GM06990 (cell line): Measurements from ENCODE around the gene SH2D7.

Source experiments
- DNase-seq: peaks from one replicate; pipeline ENCODE4 v3.0.0-alpha.2; 2011; ENCODE audit not compliant: insufficient read length; ENCODE audit errors: extremely low read depth
- H3K27me3 ChIP-seq: replicated peaks from 2 replicates; pipeline ENCODE4 v1.6.0; 2011; ENCODE audit warnings: low read length; ENCODE audit not compliant: control insufficient read depth, insufficient read depth
- H3K36me3 ChIP-seq: 2 replicates; pipeline ENCODE4 v1.5.1; 2011; ENCODE audit warnings: low read length; ENCODE audit not compliant: control insufficient read depth, insufficient read depth
- H3K4me3 ChIP-seq: replicated peaks from 2 replicates; pipeline ENCODE4 v1.5.1; 2011; ENCODE audit warnings: low read depth, mild to moderate bottlenecking, control low read depth, low read length
- TF ChIP-seq, protein P1 (sequence below): IDR thresholded peaks from 2 replicates; pipeline ENCODE4 v1.5.1; 2011; ENCODE audit warnings: low read length, control low read depth, mild to moderate bottlenecking, inconsistent platforms; ENCODE audit not compliant: insufficient read depth, poor library complexity, severe bottlenecking

SH2D7 gene

DNA sequence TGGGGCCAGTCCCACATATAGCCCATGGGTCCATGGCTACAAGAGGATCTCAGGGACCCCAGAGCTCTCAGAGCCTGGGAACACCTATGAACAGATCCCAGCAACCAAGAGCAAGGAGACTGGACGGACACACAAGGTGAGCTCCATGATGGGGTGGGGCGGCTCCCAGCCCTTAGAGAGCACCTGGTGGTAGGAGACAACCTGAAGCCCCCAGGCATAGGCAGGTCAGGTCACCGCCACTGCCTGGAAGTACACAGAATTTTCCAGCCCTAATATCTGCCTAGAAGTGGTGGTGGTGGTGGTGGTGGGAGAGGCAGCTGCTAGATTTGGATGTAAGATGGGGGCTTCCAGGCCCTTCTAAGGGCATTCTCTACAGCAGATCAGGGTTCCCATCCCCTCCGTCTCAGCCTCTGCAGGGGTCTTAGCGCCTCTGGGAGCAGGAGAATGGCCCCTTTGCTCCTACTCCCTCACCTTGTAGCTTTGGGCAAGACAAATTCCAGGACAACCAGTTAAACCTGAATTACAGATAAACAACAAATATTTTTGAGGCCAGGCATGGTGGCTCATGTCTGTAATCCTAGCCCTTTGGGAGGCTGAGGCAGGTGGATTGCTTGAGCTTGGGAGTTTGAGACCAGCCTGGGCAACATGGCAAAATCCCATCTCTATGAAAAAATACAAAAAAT is 9.2 kb downstream of the SH2D7 start:
- TF ChIP-seq, protein P1, sequence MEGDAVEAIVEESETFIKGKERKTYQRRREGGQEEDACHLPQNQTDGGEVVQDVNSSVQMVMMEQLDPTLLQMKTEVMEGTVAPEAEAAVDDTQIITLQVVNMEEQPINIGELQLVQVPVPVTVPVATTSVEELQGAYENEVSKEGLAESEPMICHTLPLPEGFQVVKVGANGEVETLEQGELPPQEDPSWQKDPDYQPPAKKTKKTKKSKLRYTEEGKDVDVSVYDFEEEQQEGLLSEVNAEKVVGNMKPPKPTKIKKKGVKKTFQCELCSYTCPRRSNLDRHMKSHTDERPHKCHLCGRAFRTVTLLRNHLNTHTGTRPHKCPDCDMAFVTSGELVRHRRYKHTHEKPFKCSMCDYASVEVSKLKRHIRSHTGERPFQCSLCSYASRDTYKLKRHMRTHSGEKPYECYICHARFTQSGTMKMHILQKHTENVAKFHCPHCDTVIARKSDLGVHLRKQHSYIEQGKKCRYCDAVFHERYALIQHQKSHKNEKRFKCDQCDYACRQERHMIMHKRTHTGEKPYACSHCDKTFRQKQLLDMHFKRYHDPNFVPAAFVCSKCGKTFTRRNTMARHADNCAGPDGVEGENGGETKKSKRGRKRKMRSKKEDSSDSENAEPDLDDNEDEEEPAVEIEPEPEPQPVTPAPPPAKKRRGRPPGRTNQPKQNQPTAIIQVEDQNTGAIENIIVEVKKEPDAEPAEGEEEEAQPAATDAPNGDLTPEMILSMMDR, result no peak
- H3K27me3 ChIP-seq, result no peaks in the 10 kb centered on the region
- no peaks in the 10 kb centered on the region for H3K36me3 ChIP-seq
- no peak for DNase-seq
- H3K4me3 ChIP-seq, result no peak overlapping the region

DNA sequence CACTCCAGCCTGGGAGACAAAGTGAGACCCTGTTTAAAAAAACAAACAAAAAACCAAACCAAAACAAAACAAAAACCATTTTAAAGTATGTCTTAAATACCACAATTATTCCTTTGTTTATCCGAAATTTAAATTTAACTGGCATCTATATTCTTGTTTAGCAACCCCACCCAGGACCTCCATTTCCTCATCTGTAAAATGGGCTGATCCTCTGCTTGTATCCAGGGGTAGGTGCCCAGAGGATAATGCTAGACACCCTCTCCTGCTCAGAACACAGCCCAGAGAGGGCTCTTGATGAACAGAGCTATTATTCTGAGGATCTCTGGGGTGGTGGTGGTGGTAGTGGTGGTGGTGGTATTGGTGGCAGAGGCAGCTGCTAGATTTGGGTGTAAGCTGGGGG is 9.8 kb downstream of the SH2D7 start:
- DNase-seq, result no peak
- TF ChIP-seq, protein P1, result no peak
- no peaks in the 10 kb centered on the region for H3K36me3 ChIP-seq
- H3K4me3 ChIP-seq, result no peak overlapping the region
- no peaks in the 10 kb centered on the region for H3K27me3 ChIP-seq

DNA sequence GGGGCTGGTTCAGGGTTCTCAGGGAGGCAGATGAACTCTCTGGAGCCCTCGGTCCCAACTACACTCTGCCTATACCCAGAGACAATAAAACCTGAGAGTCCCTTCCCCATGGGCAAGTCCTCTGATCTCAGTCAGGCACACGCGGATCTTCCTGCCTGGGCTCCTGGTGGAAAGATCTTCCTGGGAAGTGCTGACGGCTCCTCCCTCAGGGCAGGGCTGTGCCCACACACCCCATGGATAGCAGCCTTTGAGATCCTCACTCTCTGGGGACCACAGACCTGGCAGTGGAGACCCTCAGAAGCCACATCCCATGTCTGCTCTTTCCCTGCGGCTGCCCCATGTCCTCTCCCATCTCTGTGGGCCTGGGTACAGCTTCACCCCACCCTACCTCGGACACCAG is 10.4 kb downstream of the SH2D7 start:
- Histone ChIP-seq H3K27me3 (no peaks in the 10 kb centered on the region), H3K4me3 (no peak overlapping the region), H3K36me3 (no peaks in the 10 kb centered on the region)
- TF ChIP-seq, protein P1, result no peak
- no peak for DNase-seq

DNA sequence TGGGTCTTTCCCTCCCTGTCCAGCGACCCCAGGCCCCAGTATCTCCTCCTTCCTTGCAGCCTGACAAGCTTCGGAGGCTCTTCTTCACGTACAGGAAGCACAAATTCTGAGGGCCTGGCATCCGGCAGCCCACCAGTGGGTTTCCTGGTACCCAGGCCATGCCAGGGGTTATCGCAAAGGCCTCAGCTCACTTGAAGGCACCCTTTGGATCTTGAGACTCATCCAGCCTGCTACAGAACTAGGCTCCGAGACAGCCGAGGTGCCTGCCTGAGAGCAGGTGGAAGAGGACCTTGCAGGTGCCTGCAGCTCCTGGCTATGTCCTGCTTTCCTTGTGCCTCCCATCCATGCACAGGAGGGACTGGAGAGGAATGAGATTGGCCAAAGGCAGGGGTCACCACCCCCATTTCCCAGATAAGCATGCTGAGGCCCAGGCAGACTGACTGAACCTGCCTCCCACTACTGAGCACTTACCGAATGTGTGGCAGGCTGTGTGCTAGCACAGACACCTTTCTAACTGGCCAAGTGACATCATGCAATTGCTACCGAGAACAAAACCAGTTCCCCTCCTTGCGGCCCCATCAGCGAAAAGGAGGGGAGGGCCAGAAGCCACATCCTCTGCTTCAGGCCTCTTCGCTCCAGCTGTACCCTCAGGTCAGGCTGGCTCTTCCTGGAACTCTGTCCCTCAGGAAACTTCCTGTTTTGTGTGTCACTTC is 11.2 kb downstream of the SH2D7 start:
- TF ChIP-seq, protein P1, result no peak
- Histone ChIP-seq H3K27me3 (no peaks in the 10 kb centered on the region), H3K36me3 (no peaks in the 10 kb centered on the region), H3K4me3 (no peak overlapping the region)
- peak; percentile 60 for DNase-seq

DNA sequence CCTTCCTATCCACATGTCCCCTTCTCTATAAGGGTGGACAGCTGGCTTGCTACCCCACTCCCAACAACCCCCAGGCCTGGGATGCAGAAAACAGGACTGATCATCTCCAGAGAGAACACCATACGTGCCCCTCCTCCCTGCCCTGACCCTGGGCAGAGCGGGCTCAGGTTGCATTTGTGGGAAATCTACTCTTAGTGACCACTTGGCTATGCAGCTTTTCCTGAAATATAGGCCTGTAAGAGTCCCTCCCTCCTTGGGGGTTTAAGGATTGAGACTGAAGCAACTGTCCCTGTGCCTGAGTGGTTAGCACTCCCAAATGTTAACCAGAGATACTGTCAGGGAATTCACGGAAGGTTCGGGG is 11.7 kb downstream of the SH2D7 start:
- Histone ChIP-seq H3K27me3 (no peaks in the 10 kb centered on the region), H3K4me3 (no peak overlapping the region), H3K36me3 (no peaks in the 10 kb centered on the region)
- DNase-seq, result no peak
- TF ChIP-seq, protein P1, result no peak
